K562 (cell line): Measurements from ENCODE around the gene ANKRD31. TPM values are rescaled to one million over a fixed set of nuclear protein-coding genes. Genes with fewer than 3 reads are reported as not detected.

Source experiments
- ATAC-seq: fragments of 200-7000 bp; cut with Tn5 transposase; 3 replicates; pipeline ENCODE4 v1.9.1; 2020; ENCODE audit warnings: moderate library complexity
- BruUV-seq: library from RNA; stranded (reverse); fragments of 400-500 nt; replicated peaks from 2 replicates; lab custom pipeline; 2021; lab: Mats Ljungman, UMichigan
- CTCF ChIA-PET: fragments of 300-600 bp; formaldehyde crosslinking; extraction: SDS; loops from one replicate; lab custom pipeline; 2021; ENCODE audit warnings: low intra/inter-chr PET ratio; lab: Yijun Ruan, JAX
- POLR2A ChIA-PET: fragments of 300-600, 350-650 bp; sonication (Branson Sonifier 250); formaldehyde crosslinking; extraction: SDS; loops from one replicate; lab custom pipeline; 2021; ENCODE audit warnings: antibody characterized with exemption, inconsistent platforms; lab: Yijun Ruan, JAX
- DNase-seq, 4 experiments: peaks; one replicate each; pipeline versions ENCODE4 v3.0.0 to v3.0.0-alpha.2; 2011 to 2018; ENCODE audit warnings: low spot score in 3 of 4, mixed read lengths in 3 of 4; ENCODE audit errors: extremely low read depth in 1 of 4
- FAIRE-seq: peaks from 2 replicates; lab custom pipeline; 2011; peaks lifted over from hg19 to GRCh38; lab: Jason Lieb, UNC
- H2AFZ ChIP-seq: 2 replicates; pipeline ENCODE4 v1.6.0; 2011; ENCODE audit warnings: low read depth, low read length, control low read depth, inconsistent platforms
- H3K27ac ChIP-seq: fragments of 200-600 bp; 3 replicates; pipeline ENCODE4 v1.8.0; 2011; ENCODE audit warnings: low read depth, mild to moderate bottlenecking, control low read depth, inconsistent platforms, low read length, moderate library complexity, mixed read lengths; ENCODE audit errors: extremely low read depth
- H3K27me3 ChIP-seq, 2 experiments: fragments of 300-600 bp in 1 of 2; 2 replicates in 1 of 2; 3 replicates in 1 of 2; pipeline versions ENCODE4 v1.6.0 to v1.8.0; 2011; ENCODE audit warnings: inconsistent platforms in 2 of 2, low read length in 2 of 2, mild to moderate bottlenecking in 1 of 2, mixed read lengths in 1 of 2, moderate library complexity in 1 of 2; ENCODE audit not compliant: control insufficient read depth in 2 of 2, insufficient read depth in 2 of 2
- H3K36me3 ChIP-seq: fragments of 300-600 bp; 3 replicates; pipeline ENCODE4 v1.8.0; 2011; ENCODE audit warnings: mild to moderate bottlenecking, low read length, inconsistent platforms; ENCODE audit not compliant: control insufficient read depth, insufficient read depth
- H3K4me1 ChIP-seq, 2 experiments: fragments of 200-600 bp in 1 of 2; replicated peaks in 1 of 2; 2 replicates in 1 of 2; 3 replicates in 1 of 2; pipeline versions ENCODE4 v1.5.1 to v1.8.0; 2011; ENCODE audit warnings: inconsistent platforms in 2 of 2, low read length in 2 of 2, mild to moderate bottlenecking in 1 of 2, mixed read lengths in 1 of 2, moderate library complexity in 1 of 2; ENCODE audit not compliant: control insufficient read depth in 2 of 2, insufficient read depth in 2 of 2
- H3K4me2 ChIP-seq: 2 replicates; pipeline ENCODE4 v1.6.1; 2011; ENCODE audit warnings: low read length, control low read depth, inconsistent platforms, mixed read lengths; ENCODE audit not compliant: insufficient read depth
- H3K4me3 ChIP-seq: fragments of 200-600 bp; sonication (generic), shearing (Covaris generic); 2 replicates; pipeline ENCODE4 v1.5.1; 2016; ENCODE audit warnings: control low read depth, inconsistent platforms
- H3K79me2 ChIP-seq: fragments of 200-600 bp; 3 replicates; pipeline ENCODE4 v1.8.0; 2011; ENCODE audit warnings: low read length, inconsistent platforms; ENCODE audit not compliant: control insufficient read depth, insufficient read depth
- H3K9ac ChIP-seq, 2 experiments: 2 replicates each; pipeline versions ENCODE4 v1.6.0 to v1.6.1; 2011; ENCODE audit warnings: low read depth in 2 of 2, low read length in 2 of 2, control low read depth in 1 of 2, inconsistent platforms in 1 of 2, mild to moderate bottlenecking in 1 of 2, mixed read lengths in 1 of 2; ENCODE audit not compliant: insufficient read depth in 1 of 2
- H3K9me1 ChIP-seq: one replicate; pipeline ENCODE4 v1.6.0; 2011; ENCODE audit warnings: inconsistent platforms, mild to moderate bottlenecking, low read length, moderate library complexity; ENCODE audit not compliant: control insufficient read depth, insufficient read depth
- H3K9me3 ChIP-seq: replicated peaks from 2 replicates; pipeline ENCODE4 v1.5.1; 2011; ENCODE audit warnings: low read depth, low read length, inconsistent platforms; ENCODE audit not compliant: control insufficient read depth, insufficient read depth
- H4K20me1 ChIP-seq: replicated peaks from 2 replicates; pipeline ENCODE4 v1.6.1; 2011; ENCODE audit warnings: low read length, inconsistent platforms, mixed read lengths; ENCODE audit not compliant: control insufficient read depth, insufficient read depth
- BRD9 ChIP-seq: fragments of 450-650 bp; IDR thresholded peaks from 2 replicates; pipeline ENCODE4 v1.6.1; 2018; ENCODE audit warnings: low read depth; ENCODE audit not compliant: partially characterized antibody
- FOXK1 ChIP-seq: sonication (generic); formaldehyde crosslinking; IDR thresholded peaks from 2 replicates; pipeline ENCODE4 v1.8.0; 2022; ENCODE audit warnings: missing genetic modification reagents, mild to moderate bottlenecking, borderline replicate concordance
- KAT2B ChIP-seq: IDR thresholded peaks from one replicate; pipeline ENCODE4 v1.6.1; 2012; ENCODE audit warnings: low read depth, mild to moderate bottlenecking, control low read depth, inconsistent platforms, low read length, moderate library complexity
- ZBTB1 ChIP-seq: sonication (generic); formaldehyde crosslinking; IDR thresholded peaks from 2 replicates; pipeline ENCODE4 v1.8.1; 2023; ENCODE audit warnings: missing genetic modification reagents, low read depth, mild to moderate bottlenecking, borderline replicate concordance
- ZNF324 ChIP-seq: fragments of 250-450 bp; sonication (Bioruptor Pico); IDR thresholded peaks from 2 replicates; pipeline ENCODE4 v1.4.0; 2020; ENCODE audit warnings: mild to moderate bottlenecking
- ZNF717 ChIP-seq: fragments of 250-450 bp; sonication (Bioruptor Pico); IDR thresholded peaks from 2 replicates; pipeline ENCODE4 v1.5.0; 2021
- ZNF77 ChIP-seq: fragments of 250-450 bp; sonication (Bioruptor Pico); IDR thresholded peaks from 2 replicates; pipeline ENCODE4 v1.5.0; 2020
- WGBS: fragments of 100-300 bp; shearing (Covaris generic); methylation state at CpG from one replicate; pipeline ENCODE4 v1.1.6; 2016; ENCODE audit warnings: low coverage, mixed read lengths; ENCODE audit not compliant: insufficient coverage; ENCODE audit errors: missing lambda C conversion rate; 5-methylcytosine and 5-hydroxymethylcytosine counted together
- in situ Hi-C: fragments of 300-500 bp; cut with MboI; formaldehyde crosslinking; loops from 4 replicates; pipeline ENCODE4 v1.15.0; 2018; ENCODE audit warnings: inconsistent platforms, mixed read lengths
- intact Hi-C: fragments of 100-400 bp; cut with micrococcal nuclease; formaldehyde crosslinking; loops from 2 replicates; pipeline ENCODE4 v1.14.2; 2022
- polyA plus RNA-seq, 8 experiments: library from polyadenylated mRNA; depleted of rRNA in 4 of 8; stranded (reverse) in 5 of 8; unstranded in 3 of 8; fragments of >200 nt; fragmentation: Nextera tagmentation in 2 of 8; fragmentation: Illumina TruSeq in 1 of 8; extraction: Ambion mirVana in 2 of 8; extraction: Trizol in 1 of 8; gene quantifications; 2 replicates each; pipeline versions ENCODE4 v1.2.1 to v1.2.3, GENCODE V29; 2011 to 2014; ENCODE audit warnings: inconsistent platforms in 1 of 8, missing spikeins in 1 of 8
- total RNA-seq, 7 experiments: library from RNA; depleted of rRNA in 6 of 7; stranded (reverse); fragments of >200 nt in 6 of 7; fragmentation: Illumina TruSeq in 2 of 7; extraction: Trizol in 2 of 7; gene quantifications; 2 replicates each; pipeline versions ENCODE4 v1.2.1 to v1.2.3, GENCODE V29; 2011 to 2021; ENCODE audit warnings: low replicate concordance in 1 of 7

The ANKRD31 gene
- total and polyA plus RNA-seq, 9 of the 15 experiments (the other 6 are each of a cell fraction or from before 2014, with no cell fraction given) = under 0.01 to 0.11 (median 0.05) TPM; not detected in 1

DNA sequence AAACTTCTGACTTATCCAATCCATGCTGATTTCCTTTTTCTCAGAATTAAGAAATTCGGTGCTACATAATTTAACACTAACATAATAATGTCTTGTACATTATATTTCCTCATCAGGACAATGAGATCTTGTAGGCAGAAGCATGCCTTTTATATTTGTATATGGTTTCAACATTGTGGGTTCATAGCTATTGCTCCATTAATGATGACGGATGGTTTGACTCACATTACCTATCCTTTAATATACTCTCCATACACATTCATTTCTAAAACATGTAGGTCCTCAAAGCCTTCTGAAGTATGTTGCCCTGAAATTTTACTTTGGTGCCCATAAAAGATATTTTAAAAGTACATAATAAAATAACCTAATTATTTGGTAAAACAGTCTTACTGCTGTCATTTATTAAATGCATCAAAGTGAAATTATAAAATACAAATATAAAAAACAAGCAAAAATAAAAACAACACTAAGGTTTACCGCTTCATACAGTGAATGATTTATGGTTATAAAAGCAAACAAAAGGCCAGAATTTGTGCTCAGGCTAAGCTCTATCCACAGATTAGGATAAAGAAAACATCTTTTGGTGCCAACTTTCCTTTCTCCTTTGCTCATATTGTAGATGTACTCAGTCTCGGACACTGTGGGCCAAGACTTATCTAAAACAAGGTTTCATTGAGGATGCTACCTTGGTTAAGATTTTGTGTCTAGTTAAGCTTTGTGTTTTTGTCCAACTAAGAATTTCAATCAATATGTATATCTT, 123.1 kb downstream of the ANKRD31 start:
- no peak overlapping the region for H3K4me2 ChIP-seq
- H3K9me1 ChIP-seq = no peaks in the 10 kb centered on the region
- 2% methylated on average over 4 of the region's 4 CpGs for WGBS
- no peaks in the 10 kb centered on the region for H3K79me2 ChIP-seq
- H3K9ac ChIP-seq = no peak overlapping the region
- DNase-seq (no peak), ATAC-seq (no peak), FAIRE-seq (no peak)
- no peak for TF ChIP-seq ZBTB1
- TF ChIP-seq ZNF324 (CRISPR knock-in tag) = no peak
- no peak for TF ChIP-seq ZNF77 (CRISPR knock-in tag)
- no peak for TF ChIP-seq KAT2B
- no peak for TF ChIP-seq FOXK1 (CRISPR knock-in tag)
- no peak for TF ChIP-seq BRD9
- no peak for TF ChIP-seq ZNF717 (CRISPR knock-in tag)
- no peak overlapping the region for H3K4me3 ChIP-seq
- no peaks in the 10 kb centered on the region for H3K4me1 ChIP-seq
- H3K36me3 ChIP-seq = no peaks in the 10 kb centered on the region
- H2AFZ ChIP-seq = no peak overlapping the region
- intact Hi-C loops (no loop called here), in situ Hi-C loops (no loop called here)
- no peaks in the 10 kb centered on the region for H4K20me1 ChIP-seq
- POLR2A ChIA-PET = no interaction called here
- H3K27ac ChIP-seq = no peak overlapping the region
- CTCF ChIA-PET = no interaction called here
- no peaks in the 10 kb centered on the region for H3K9me3 ChIP-seq
- BruUV-seq = no TSS peak
- H3K27me3 ChIP-seq = peaks cover 2 to 4% of the 10 kb centered on the region in 2 experiments; a peak in 1 of 5 replicates
